ENCODE results near the gene CCNL1.

CCNL1 gene

DNA sequence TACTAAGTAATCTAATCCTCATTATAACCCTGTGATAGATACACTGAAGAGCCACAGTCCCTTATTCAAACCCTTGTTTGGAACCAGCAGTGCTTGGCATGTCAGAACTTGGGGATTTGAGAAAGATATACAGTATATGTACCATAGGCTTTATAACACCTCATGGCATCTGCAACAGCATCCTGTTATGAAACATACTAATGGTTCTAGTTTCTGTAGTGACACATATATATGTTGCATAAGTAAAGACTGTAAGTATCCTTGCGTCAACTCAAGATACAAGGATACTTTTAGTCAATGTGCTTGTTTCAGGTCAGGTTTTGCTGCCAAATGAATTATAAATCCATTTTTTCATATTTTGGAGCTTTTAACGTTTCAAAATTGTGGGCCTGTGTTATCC lies 58.5 kb downstream of the CCNL1 start:
- DNase-seq = no peak

DNA sequence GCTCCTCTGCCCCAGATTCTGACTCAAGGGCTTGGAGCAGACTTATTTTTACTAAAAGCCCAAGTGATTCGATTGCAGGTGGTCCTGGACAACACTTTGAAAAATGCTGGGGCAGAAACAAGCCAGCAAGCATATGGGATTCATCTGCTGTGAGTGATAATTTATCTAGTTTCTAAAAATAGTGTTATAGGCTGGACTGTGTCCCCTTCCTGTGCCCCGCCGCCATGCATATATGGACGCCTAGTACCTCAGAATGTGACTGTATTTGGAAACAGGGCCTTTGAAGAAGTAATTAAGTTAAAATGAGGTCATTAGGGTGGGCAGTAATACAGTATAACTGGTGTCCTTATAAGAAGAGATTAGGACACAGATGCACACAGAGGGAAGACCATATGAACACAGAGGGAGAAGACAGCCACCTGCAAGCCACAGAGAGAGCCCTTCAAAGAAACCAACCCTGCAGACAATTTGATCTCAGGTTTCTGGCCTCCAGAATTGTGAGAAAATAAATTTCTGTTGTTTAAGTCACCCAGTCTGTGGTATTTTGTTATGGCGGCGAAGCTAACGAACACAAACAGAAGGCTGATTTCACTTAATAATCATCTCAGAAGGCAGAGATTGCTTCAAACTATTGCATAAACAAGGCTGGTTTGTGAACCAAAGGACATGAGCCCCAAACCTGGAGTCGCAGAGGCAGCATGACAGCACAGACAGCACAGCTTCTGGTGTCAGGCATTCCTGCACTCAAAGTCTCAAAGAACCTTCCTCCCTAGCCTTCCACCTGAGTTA lies 59.1 kb downstream of the CCNL1 start:
- DNase-seq = no peak

DNA sequence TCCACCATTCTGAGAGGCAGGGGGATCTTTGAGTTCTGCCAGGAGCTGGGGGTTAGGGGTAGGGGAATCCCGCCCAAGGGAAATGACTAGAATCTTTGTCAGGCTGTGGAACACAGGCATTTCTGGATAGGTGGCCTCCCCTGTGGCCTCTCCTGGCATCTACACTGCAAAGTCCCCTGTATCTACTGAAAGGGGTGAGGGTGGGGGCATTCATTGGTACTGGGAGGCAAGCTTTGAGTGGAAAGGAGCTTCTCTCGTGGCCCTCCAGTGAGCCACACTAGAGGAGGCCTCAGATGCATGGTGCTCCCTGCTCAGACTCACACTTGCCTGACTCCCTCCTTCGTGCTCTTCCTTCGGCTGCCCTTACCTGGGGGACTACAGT lies 59.9 kb downstream of the CCNL1 start:
- DNase-seq = no peak

DNA sequence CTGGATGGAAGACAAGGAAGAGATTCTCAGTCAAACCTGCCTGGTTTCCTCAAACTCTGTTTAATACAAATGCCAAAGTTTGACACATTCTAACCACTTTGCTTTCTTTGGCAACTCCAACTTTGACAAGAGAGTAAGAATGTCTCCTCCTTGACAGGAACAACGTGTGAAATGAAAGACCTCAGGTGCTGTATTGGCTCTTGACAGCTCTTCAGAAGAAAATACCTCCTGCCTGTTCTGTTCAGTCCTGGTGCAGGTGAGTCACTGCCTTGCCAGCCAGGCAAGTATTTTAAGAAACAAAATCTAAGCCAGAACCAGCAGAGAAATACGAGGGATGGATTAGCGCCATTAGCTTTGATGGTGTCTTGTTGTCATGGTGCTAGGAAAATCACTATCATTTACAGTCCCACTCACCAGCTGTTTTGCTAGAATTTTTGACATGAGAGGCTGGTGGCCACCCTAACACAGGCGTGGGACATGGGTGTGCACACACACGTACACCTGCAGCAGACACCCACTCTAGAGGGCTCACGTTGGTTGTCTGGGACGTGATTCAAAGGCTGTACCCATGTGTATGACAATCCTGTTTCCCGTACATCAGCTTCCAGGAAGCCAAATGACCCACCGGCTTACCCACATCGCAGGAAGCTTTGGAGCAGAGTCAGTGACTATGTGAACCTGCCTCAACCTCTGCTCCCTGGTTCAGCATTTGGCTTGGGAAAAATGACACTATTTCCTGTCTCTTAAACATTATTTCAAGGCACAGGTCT lies 60.4 kb downstream of the CCNL1 start:
- no peak for DNase-seq

DNA sequence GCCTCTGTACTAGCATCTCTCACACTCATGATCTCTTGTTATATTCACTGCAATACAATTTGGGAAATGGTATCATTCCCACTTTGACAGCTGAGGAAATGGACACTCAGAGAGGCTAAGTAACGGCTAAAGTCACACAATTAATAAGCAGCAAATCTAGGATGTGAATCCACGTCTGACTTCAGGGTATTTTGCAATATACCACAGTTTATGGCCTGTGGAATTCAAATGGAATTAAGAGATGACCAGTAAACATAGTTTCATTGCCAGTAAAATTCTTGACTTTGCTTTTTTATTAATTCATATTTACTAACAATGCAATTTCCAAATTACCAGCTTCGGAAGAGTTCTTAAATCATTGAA lies 61.1 kb downstream of the CCNL1 start:
- no peak for DNase-seq

DNA sequence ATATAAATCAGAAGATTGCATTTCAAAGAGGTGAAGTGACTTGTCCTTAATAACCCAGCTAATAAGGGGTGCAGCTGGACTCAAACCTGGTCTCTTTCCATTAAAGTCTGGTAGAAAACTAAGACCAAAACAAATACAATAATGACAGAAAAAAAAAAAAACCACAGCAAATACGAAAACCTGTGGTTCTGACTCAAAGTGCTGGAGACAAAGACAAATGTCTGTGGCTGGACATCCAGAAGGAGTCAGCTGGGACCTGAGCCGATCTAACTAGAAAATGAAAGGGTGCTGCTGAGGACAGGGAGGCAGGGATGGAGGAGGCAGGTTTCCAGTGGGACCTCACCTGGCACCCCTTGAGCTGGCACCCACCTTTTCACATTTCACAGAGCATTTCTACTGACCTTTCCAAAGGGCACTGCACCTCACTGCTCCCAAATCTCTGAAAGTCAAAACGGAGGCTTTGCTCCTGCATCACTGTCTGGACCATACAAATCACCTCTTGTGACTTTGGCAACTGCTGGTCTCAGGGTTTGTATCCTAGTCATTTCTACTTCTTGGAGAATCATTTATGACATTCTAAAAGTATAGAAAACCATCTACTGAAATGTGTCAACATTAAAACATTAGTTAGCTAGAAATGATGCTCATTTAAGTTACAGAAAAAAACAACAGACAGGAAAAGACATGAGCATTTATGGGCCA lies 61.7 kb downstream of the CCNL1 start:
- no peak for DNase-seq

Measured in amniotic stem cell (primary cell).